Activated CD8-positive, alpha-beta memory T cell treated with anti-CD3 and anti-CD28 coated beads, Interleukin-2, amount 50 U/mL, for 24 hours (primary cell): ENCODE results near the gene ACSL3.
"Not testable (repeated sequence)": the region's sequence is repeated elsewhere in the genome, so short reads cannot be mapped to it uniquely, and the experiment has no call there.

Experiments
- DNase-seq: peaks from one replicate; pipeline ENCODE4 v3.0.0-alpha.2; 2020; ENCODE audit errors: extremely low read depth

The ACSL3 gene

GRCh38 chr2:222976521-222977061 lies 115.8 kb downstream of the ACSL3 start:
- DNase-seq: no peak

GRCh38 chr2:222977121-222977520 lies 116.3 kb downstream of the ACSL3 start:
- no peak for DNase-seq

GRCh38 chr2:222978850-222979249 lies 118.0 kb downstream of the ACSL3 start:
- no peak for DNase-seq

DNA sequence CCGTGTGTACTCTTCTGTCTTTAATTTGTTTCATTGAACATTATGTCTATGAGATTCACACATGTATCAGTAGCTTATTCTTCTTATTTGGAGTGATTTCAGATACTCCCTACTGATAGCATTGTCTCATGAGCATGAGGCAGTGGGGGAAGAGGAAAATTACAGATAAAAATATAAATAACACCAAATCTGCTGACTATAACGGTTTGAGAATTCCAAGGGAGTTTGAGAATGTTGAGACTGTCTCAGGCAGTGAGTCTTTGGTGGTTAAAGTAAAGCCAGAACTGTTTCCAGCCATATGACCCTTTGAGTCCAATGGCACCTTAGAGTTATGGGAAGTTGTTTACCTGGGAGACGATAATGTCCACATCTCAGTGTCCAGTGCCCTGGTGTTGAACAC lies 118.6 kb downstream of the ACSL3 start:
- no peak for DNase-seq

DNA sequence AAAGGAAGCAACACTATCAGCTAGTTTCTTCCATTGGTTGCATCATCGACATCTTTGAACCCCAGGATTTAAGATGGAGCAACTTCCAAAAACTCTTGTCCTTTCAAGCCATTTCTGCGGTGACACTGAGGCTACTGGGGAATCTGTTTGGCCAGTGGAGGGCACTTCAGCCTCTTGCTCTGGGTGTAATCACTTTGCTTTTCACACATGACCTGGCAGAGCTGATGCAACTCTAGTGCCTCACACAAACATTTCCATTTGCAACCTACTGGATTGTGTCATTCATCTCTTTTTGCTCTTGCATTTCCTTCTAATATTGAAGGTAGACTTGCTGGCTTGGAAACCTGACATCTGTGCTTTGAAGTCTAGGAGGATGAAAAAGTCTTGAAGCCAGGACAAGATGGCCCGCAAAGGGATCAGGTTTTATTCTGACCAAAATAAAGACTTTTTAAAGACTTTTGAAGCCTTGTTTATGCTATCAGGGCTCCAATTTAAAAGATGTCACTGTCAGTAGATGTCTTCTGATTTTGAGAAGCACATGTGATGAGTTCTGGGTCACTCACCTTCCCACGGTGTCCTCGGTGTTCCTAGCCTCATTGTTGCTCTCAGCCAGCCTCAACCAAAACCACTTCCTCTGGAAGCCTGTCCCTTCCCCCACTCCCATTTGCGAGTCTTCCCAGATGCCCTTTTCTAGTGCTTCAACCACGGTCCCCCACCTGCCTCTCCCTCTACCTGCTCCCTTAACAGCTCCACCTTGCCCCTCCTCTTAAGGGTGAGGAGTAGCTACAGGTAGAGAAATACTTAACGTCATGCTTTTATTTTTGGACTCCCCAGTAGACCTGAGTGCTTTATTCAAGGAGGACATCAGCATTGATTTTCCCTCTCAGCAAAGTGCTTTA lies 121.4 kb downstream of the ACSL3 start:
- DNase-seq: no peak

DNA sequence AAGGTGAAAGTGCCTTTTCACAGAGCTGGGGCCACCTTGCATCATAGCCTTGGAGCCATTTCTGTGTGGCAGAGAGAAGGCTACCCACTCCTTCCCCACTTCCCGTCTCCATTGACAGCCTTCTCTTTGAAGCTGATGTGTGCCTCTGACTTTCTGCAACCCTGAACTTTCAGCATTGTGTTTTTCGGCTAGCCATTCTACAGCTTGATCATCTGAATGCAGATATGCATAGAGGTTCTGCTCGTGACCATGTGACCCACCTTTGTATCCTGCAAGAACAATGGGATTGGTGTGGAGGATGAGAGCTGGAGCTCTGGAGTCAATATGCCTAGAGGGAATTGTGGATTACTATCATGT lies 122.1 kb downstream of the ACSL3 start:
- DNase-seq: no peak

DNA sequence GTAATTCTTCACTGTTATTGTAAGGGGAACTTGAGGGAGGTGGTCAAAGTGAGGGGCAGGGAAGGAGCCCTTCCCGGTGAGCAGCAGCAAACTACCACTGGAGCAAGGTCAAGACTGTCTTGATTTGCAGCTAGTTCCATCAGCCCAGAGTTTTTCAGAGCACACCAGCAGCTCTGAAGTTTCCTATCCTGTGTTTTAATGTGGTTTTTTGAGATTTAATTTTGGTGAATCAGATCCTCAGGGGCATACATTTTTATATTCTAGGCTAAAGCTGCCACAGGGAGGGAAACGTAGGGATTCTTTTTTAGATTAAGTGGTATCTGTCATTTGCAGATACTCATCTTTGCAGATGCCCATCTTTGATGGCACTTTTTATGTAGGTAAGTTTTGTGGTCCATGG lies 124.1 kb downstream of the ACSL3 start:
- DNase-seq: no peak

GRCh38 chr2:222989431-222989830 lies 128.6 kb downstream of the ACSL3 start:
- DNase-seq: no peak

- DNase-seq: not testable (repeated sequence)
Observed at GRCh38 chr2:222990206-222990605, 129.4 kb downstream of the ACSL3 start.

- no peak for DNase-seq
Observed at GRCh38 chr2:222992137-222992536, 131.3 kb downstream of the ACSL3 start.
